Epithelial cell of esophagus (primary cell): ENCODE measurements around the gene ZNF460.

ENCODE experiments used
- DNase-seq: peaks from one replicate; pipeline ENCODE4 v3.0.0; 2010; ENCODE audit warnings: low read depth
- H3K4me3 ChIP-seq: 2 replicates; pipeline ENCODE4 v1.5.1; 2011; ENCODE audit warnings: mild to moderate bottlenecking, low read length, control low read depth
- CTCF ChIP-seq: IDR thresholded peaks from 2 replicates; pipeline ENCODE4 v1.5.1; 2011; ENCODE audit warnings: low read depth, mild to moderate bottlenecking, low read length, control low read depth, inconsistent platforms; ENCODE audit not compliant: insufficient read depth; ENCODE audit errors: missing control alignments

The ZNF460 gene

GRCh38 chr19:57280165-57280961 lies at the start of gene ZNF460:
Gene ZNF460, plus strand, starts transcription at chr19:57280485. Its CDS starts 322 bp downstream, at chr19:57280807.
- no peak for TF ChIP-seq CTCF
- peak within 1 kb of the TSS; percentile 97 for H3K4me3 ChIP-seq
- peak; percentile 98 for DNase-seq

GRCh38 chr19:57231686-57232085 lies 48.6 kb upstream of the ZNF460 start:
- no peak for DNase-seq
- no peak for TF ChIP-seq CTCF
- no peak overlapping the region for H3K4me3 ChIP-seq

- no peak overlapping the region for H3K4me3 ChIP-seq
- TF ChIP-seq CTCF: no peak
- DNase-seq: no peak
These were observed 47.1 kb upstream of the ZNF460 start for GRCh38 chr19:57233207-57233606.

- peak overlapping the region; percentile 85 for H3K4me3 ChIP-seq
- DNase-seq: no peak
- TF ChIP-seq CTCF: no peak
These were observed 40.3 kb upstream of the ZNF460 start for GRCh38 chr19:57239982-57240310.

GRCh38 chr19:57240311-57241090 lies 39.8 kb upstream of the ZNF460 start, which contains the start of gene ZNF805:
Gene ZNF805, plus strand, starts transcription at chr19:57240632. Its CDS starts 260 bp downstream, at chr19:57240892.
- DNase-seq: peak; percentile 97
- no peak for TF ChIP-seq CTCF
- H3K4me3 ChIP-seq: peak within 1 kb of the TSS; percentile 85

GRCh38 chr19:57241176-57241575 lies 39.1 kb upstream of the ZNF460 start:
- DNase-seq: peak; percentile 23
- TF ChIP-seq CTCF: no peak
- peak overlapping the region; percentile 85 for H3K4me3 ChIP-seq
